Measurements from ENCODE around the gene AIF1L. TPM values are rescaled to one million over a fixed set of nuclear protein-coding genes. Genes with fewer than 3 reads are reported as not detected.

Gene AIF1L
- total and polyA plus RNA-seq, 2 of the 13 experiments (the other 11 are each of a cell fraction or from before 2014, with no cell fraction given): 12.4 to 36.5 TPM

GRCh38 chr9:131082774-131083512 lies 13.4 kb upstream of the AIF1L start:
- H3K4me1 ChIP-seq (ENCODE audit: insufficient read depth, low read length): peaks cover 47% of the 10 kb centered on the region
- ChIA-PET POLR2A (no interaction called here), CTCF (ENCODE audit: low intra/inter-chr PET ratio, low total read pairs) (no interaction called here)
- H3K27me3 ChIP-seq (ENCODE audit: control insufficient read depth in 1 of 2, insufficient read depth in 2 of 2, low read length in 2 of 2): peaks cover 4 to 63% of the 10 kb centered on the region in 2 experiments; a peak in 4 of 5 replicates
- no peak overlapping the region for H3K4me2 ChIP-seq (ENCODE audit: low read depth, low read length)
- H3K9me3 ChIP-seq (ENCODE audit: low read length): no peaks in the 10 kb centered on the region
- no peak for FAIRE-seq
- intact Hi-C loops (cut with micrococcal nuclease; ENCODE audit: unreplicated experiment): no loop called here
- 9% methylated on average over 11 of the region's 11 CpGs for WGBS (ENCODE audit: low lambda C conversion rate)
- TF ChIP-seq NFIC (IDR thresholded peaks at IDR 0.05; ENCODE audit: low read length) (no peak), NR1H2 (CRISPR knock-in tag; IDR thresholded peaks at IDR 0.05; ENCODE audit: borderline replicate concordance, low read depth) (no peak), BCL3 (CRISPR knock-in tag; IDR thresholded peaks at IDR 0.05) (no peak), ERF (CRISPR knock-in tag; IDR thresholded peaks at IDR 0.05) (no peak), MYNN (CRISPR knock-in tag; IDR thresholded peaks at IDR 0.05; ENCODE audit: low read depth) (no peak), ZNF574 (CRISPR knock-in tag; IDR thresholded peaks at IDR 0.05) (no peak), HNRNPUL1 (IDR thresholded peaks at IDR 0.05; ENCODE audit: low read depth, low read length) (no peak), SMAD3 (CRISPR knock-in tag; IDR thresholded peaks at IDR 0.05) (no peak), CC2D1A (CRISPR knock-in tag; IDR thresholded peaks at IDR 0.05) (no peak)
- BruUV-seq (replicated peaks): no TSS peak
- ATAC-seq: no peak
- in situ Hi-C loops (cut with HindIII; ENCODE audit: extremely low pct_ligation_motif_present, low pct_unique_long_range_greater_than_20kb): no loop called here
- no peak overlapping the region for H2AFZ ChIP-seq (ENCODE audit: low read length)
- no peaks in the 10 kb centered on the region for H3K36me3 ChIP-seq (replicated peaks in 1 of 2; ENCODE audit: control insufficient read depth in 1 of 2, insufficient read depth in 2 of 2, low read length in 2 of 2)
- H4K20me1 ChIP-seq (ENCODE audit: insufficient read depth, low read length): no peaks in the 10 kb centered on the region
- H3K79me2 ChIP-seq (ENCODE audit: insufficient read depth, low read length): no peaks in the 10 kb centered on the region
- no peak for DNase-seq (ENCODE audit: low spot score)
- no peak overlapping the region for H3K27ac ChIP-seq (ENCODE audit: extremely low read length, insufficient read depth, low read length)
- no peak overlapping the region for H3K9ac ChIP-seq (ENCODE audit: insufficient read depth, low read depth, low read length)
- no peak overlapping the region for H3K4me3 ChIP-seq (replicated peaks in 1 of 3; ENCODE audit: insufficient read depth in 1 of 3, low read depth in 2 of 3, low read length in 3 of 3)
